HG02852 (cell line): ENCODE results near the gene SOX5.
"Not testable (repeated sequence)": the region's sequence is repeated elsewhere in the genome, so short reads cannot be mapped to it uniquely, and the experiment has no call there.

Source experiments
- ATAC-seq: cut with Tn5 transposase; IDR thresholded peaks from one replicate; pipeline ENCODE4 v1.9.1; 2021; ENCODE audit warnings: mild to moderate bottlenecking, moderate library complexity; ENCODE audit not compliant: unreplicated experiment

SOX5 gene

GRCh38 chr12:23555180-23555824 lies 394.2 kb downstream of the SOX5 start:
- ATAC-seq = no peak

- no peak for ATAC-seq
These were observed 397.1 kb downstream of the SOX5 start for GRCh38 chr12:23552417-23552816.

- ATAC-seq = no peak
These were observed 398.7 kb downstream of the SOX5 start for GRCh38 chr12:23550753-23551152.

- ATAC-seq = no peak
These were observed 400.7 kb downstream of the SOX5 start for GRCh38 chr12:23548742-23549141.

GRCh38 chr12:23546756-23547155 lies 402.7 kb downstream of the SOX5 start:
- ATAC-seq = no peak

GRCh38 chr12:23543767-23544166 lies 405.7 kb downstream of the SOX5 start:
- no peak for ATAC-seq

- ATAC-seq = no peak
These were observed 407.3 kb downstream of the SOX5 start for GRCh38 chr12:23542187-23542586.

- no peak for ATAC-seq
These were observed 408.9 kb downstream of the SOX5 start for GRCh38 chr12:23540572-23540971.

GRCh38 chr12:23536293-23536692 lies 413.2 kb downstream of the SOX5 start:
- ATAC-seq = peak; percentile 80

- no peak for ATAC-seq
These were observed 414.0 kb downstream of the SOX5 start for GRCh38 chr12:23535441-23535840.

- no peak for ATAC-seq
These were observed 415.3 kb downstream of the SOX5 start for GRCh38 chr12:23534196-23534595.

- ATAC-seq = no peak
These were observed 415.8 kb downstream of the SOX5 start for GRCh38 chr12:23533699-23534098.

- ATAC-seq = no peak
These were observed 416.2 kb downstream of the SOX5 start for GRCh38 chr12:23533265-23533664.

GRCh38 chr12:23528316-23528715 lies 421.2 kb downstream of the SOX5 start:
- no peak for ATAC-seq

GRCh38 chr12:23525450-23526072 lies 423.9 kb downstream of the SOX5 start:
- no peak for ATAC-seq

- no peak for ATAC-seq
These were observed 426.1 kb downstream of the SOX5 start for GRCh38 chr12:23523339-23523738.

GRCh38 chr12:23519444-23519843 lies 430.0 kb downstream of the SOX5 start:
- ATAC-seq = not testable (repeated sequence)

- ATAC-seq = not testable (repeated sequence)
These were observed 433.7 kb downstream of the SOX5 start for GRCh38 chr12:23515785-23516184.

GRCh38 chr12:23510484-23510883 lies 439.0 kb downstream of the SOX5 start:
- ATAC-seq = no peak

- ATAC-seq = not testable (repeated sequence)
These were observed 439.6 kb downstream of the SOX5 start for GRCh38 chr12:23509832-23510231.

- not testable (repeated sequence) for ATAC-seq
These were observed 441.7 kb downstream of the SOX5 start for GRCh38 chr12:23507785-23508184.

- ATAC-seq = not testable (repeated sequence)
These were observed 443.7 kb downstream of the SOX5 start for GRCh38 chr12:23505736-23506135.
